Activated naive CD8-positive, alpha-beta T cell treated with anti-CD3 and anti-CD28 coated beads for 36 hours (primary cell): Measurements from ENCODE around the gene ZNF549. TPM values are rescaled to one million over a fixed set of nuclear protein-coding genes. Genes with fewer than 3 reads are reported as not detected.
A peak's percentile ranks its signal among the peaks of the same experiment; 100 is the strongest.

Source experiments
- DNase-seq: peaks from one replicate; pipeline ENCODE4 v3.0.0; 2021
- H3K27ac Mint-ChIP-seq: one replicate; pipeline ENCODE4 v1.8.0; 2022; ENCODE audit warnings: mild to moderate bottlenecking, moderate library complexity, mixed read lengths
- H3K27me3 Mint-ChIP-seq: one replicate; pipeline ENCODE4 v1.8.0; 2022; ENCODE audit warnings: mild to moderate bottlenecking, mixed read lengths
- H3K36me3 Mint-ChIP-seq: one replicate; pipeline ENCODE4 v1.8.0; 2021; ENCODE audit warnings: mild to moderate bottlenecking, mixed read lengths
- H3K4me1 Mint-ChIP-seq: one replicate; pipeline ENCODE4 v1.8.0; 2021; ENCODE audit warnings: mixed read lengths
- H3K4me3 Mint-ChIP-seq: one replicate; pipeline ENCODE4 v1.8.0; 2022; ENCODE audit warnings: mild to moderate bottlenecking, moderate library complexity, mixed read lengths
- H3K9me3 Mint-ChIP-seq: one replicate; pipeline ENCODE4 v1.8.0; 2022; ENCODE audit warnings: mixed read lengths
- total RNA-seq, 2 experiments: library from RNA; stranded (reverse); gene quantifications; one replicate each; pipeline ENCODE4 v1.2.3, GENCODE V29; 2021

Gene ZNF549
- total RNA-seq, 2 experiments from 2014 or later: 5.6 to 6.1 TPM

DNA sequence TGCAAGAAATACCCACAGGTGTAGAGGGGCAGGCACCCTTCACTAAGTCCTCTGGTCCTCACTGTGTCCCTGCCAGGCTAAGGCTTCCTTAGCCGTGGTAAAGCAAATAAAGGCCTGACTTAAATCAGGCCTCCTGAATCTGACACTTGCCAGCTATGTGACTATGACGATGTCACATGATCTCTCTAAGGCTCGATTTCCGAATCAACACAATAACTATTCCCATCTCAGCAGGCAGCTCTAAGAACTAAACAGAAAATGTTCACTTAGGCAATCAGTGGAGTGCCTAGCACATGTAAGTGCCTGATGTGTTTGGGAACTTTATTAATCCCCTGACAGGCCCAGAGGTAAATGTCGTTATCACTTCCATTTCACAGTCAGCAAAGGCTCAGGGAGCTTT, 30.5 kb downstream of the ZNF549 start:
- no peak for DNase-seq
- H3K4me3 Mint-ChIP-seq: no peak overlapping the region
- peaks cover 75% of the 10 kb centered on the region for H3K36me3 Mint-ChIP-seq
- H3K4me1 Mint-ChIP-seq: peaks cover 29% of the 10 kb centered on the region
- H3K9me3 Mint-ChIP-seq: peaks cover 36% of the 10 kb centered on the region
- H3K27me3 Mint-ChIP-seq: peaks cover 5% of the 10 kb centered on the region
- H3K27ac Mint-ChIP-seq: no peak overlapping the region

DNA sequence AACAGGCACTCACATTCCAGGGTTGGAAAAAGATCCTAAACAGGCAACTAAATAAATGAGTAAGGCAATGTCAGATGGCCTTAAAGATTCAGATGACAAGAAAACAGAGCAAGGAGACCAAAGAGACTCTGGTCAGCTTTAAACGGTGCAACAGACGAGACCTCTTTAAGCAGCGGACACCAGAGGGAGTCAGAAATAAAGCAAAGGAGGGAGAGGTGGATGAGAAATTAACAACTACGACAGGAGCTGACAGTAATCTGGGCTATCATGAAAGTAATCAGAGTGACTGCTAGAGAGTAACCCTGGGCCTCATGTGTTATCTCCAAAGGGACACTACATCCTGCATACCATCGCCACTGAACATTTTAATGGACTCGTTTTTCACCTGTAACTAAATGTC, 31.4 kb downstream of the ZNF549 start:
- no peak for DNase-seq
- peaks cover 32% of the 10 kb centered on the region for H3K9me3 Mint-ChIP-seq
- peaks cover 67% of the 10 kb centered on the region for H3K36me3 Mint-ChIP-seq
- H3K27ac Mint-ChIP-seq: peak overlapping the region; percentile 92
- peaks cover 29% of the 10 kb centered on the region for H3K4me1 Mint-ChIP-seq
- H3K4me3 Mint-ChIP-seq: peak overlapping the region; percentile 94
- peaks cover 5% of the 10 kb centered on the region for H3K27me3 Mint-ChIP-seq

DNA sequence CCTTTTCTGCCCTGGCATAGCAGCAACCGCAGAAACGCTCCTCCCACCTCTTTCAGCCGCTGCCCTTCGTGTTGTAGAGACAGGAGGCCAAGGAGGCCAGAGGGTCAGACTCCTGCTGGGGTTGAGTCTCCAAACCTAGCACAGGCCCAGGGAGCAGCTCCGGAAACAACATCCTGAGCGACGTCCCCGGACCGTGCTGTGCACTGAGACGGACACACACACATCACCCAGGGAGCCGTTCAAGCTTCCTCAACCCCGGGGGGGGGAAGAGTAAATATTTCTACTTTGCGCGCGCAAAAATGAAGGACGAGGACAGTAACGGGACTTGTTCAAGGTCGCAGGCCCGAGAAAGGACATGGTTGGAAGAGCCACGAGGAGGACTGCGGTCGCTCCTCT, 31.9 kb downstream of the ZNF549 start:
- H3K4me3 Mint-ChIP-seq: peak overlapping the region; percentile 94
- peaks cover 32% of the 10 kb centered on the region for H3K9me3 Mint-ChIP-seq
- peaks cover 5% of the 10 kb centered on the region for H3K27me3 Mint-ChIP-seq
- H3K4me1 Mint-ChIP-seq: peaks cover 29% of the 10 kb centered on the region
- peak; percentile 24 for DNase-seq
- H3K36me3 Mint-ChIP-seq: peaks cover 65% of the 10 kb centered on the region
- H3K27ac Mint-ChIP-seq: peak overlapping the region; percentile 92

GRCh38 chr19:57559404-57560025, 32.4 kb downstream of the ZNF549 start, which contains the start of gene ZNF550:
Gene ZNF550, minus strand, starts transcription at chr19:57559863. Its CDS starts 181 bp downstream, at chr19:57559682.
- Mint-ChIP-seq H3K36me3 (peaks cover 60% of the 10 kb centered on the region), H3K9me3 (peaks cover 34% of the 10 kb centered on the region), H3K27me3 (peaks cover 5% of the 10 kb centered on the region), H3K4me1 (peaks cover 29% of the 10 kb centered on the region), H3K27ac (peak within 1 kb of the TSS; percentile 92), H3K4me3 (peak within 1 kb of the TSS; percentile 94)
- DNase-seq: peak; percentile 87

GRCh38 chr19:57560049-57560491, 32.9 kb downstream of the ZNF549 start:
- peak overlapping the region; percentile 92 for H3K27ac Mint-ChIP-seq
- H3K27me3 Mint-ChIP-seq: peaks cover 5% of the 10 kb centered on the region
- H3K9me3 Mint-ChIP-seq: peaks cover 31% of the 10 kb centered on the region
- H3K4me1 Mint-ChIP-seq: peaks cover 29% of the 10 kb centered on the region
- H3K4me3 Mint-ChIP-seq: peak overlapping the region; percentile 94
- DNase-seq: peak; percentile 5
- H3K36me3 Mint-ChIP-seq: peaks cover 55% of the 10 kb centered on the region

GRCh38 chr19:57563547-57563946, 36.4 kb downstream of the ZNF549 start:
- H3K36me3 Mint-ChIP-seq: peaks cover 31% of the 10 kb centered on the region
- H3K4me3 Mint-ChIP-seq: no peak overlapping the region
- peaks cover 56% of the 10 kb centered on the region for H3K9me3 Mint-ChIP-seq
- no peak for DNase-seq
- H3K27me3 Mint-ChIP-seq: peaks cover 5% of the 10 kb centered on the region
- H3K4me1 Mint-ChIP-seq: peaks cover 15% of the 10 kb centered on the region
- H3K27ac Mint-ChIP-seq: no peak overlapping the region

DNA sequence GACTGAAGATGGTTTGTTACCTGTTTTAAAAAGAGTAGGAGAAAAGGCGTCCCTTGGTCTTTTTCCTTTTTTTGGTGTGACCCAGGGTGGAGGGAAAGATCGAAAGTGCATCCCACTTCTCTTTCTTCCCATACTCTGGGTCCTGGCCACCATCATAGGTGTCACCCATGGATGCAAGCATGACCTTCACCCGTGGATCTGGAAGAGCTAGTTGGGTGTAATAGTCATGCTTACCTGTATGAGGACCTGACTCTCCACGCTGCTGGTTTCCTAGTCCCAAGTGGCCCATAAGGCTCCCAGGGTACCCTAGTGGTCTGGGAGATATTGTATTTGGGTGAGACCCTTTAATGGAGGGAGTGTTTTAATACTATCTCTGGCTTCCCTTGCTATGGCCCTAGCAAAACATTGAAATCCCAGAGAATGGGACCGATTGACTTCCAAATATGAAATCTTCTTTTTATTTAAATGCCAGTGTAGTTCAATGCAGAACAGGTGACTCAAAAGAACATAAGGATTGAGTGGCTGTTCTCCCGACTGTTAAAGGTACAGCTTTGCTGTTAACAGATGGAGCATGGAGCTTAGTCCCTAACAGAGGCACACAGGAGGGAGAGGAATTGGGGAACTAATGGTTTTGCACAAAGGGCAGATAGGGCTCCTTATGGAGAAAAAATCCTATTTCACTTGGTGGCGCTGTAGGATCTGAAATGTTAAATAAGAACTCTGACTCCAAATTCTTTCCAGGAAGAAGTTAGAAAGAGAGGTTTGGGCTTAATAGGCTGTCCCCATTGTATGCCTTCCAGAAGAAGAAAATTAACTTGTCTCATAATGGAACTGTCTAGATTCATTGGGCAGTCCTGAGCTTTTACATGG, 39.5 kb downstream of the ZNF549 start:
- Mint-ChIP-seq H3K4me3 (no peak overlapping the region), H3K4me1 (no peaks in the 10 kb centered on the region), H3K9me3 (peaks cover 65% of the 10 kb centered on the region), H3K27me3 (no peaks in the 10 kb centered on the region), H3K27ac (no peak overlapping the region), H3K36me3 (peaks cover 31% of the 10 kb centered on the region)
- DNase-seq: peak; percentile 9

DNA sequence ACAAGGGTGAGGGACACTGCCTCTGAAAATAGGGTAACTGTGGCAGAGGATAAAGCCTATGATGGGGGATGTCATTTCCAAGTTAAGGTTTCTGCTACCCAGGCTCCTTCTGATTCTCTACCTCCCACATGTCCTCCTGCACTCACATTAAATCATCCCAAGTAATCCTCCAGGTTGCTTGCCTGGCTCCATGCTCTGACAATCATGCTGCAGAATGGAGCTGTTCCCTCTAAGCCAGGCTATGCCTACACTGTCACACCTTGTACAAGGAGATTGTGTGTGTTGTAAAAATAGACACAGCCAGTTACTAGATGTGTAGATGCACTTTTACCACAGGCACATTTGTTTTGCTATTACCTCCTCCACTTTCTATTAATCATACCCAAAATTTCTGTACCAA, 43.6 kb downstream of the ZNF549 start:
- no peaks in the 10 kb centered on the region for H3K27me3 Mint-ChIP-seq
- H3K4me1 Mint-ChIP-seq: no peaks in the 10 kb centered on the region
- H3K9me3 Mint-ChIP-seq: peaks cover 75% of the 10 kb centered on the region
- no peak for DNase-seq
- H3K36me3 Mint-ChIP-seq: peaks cover 60% of the 10 kb centered on the region
- H3K4me3 Mint-ChIP-seq: no peak overlapping the region
- no peak overlapping the region for H3K27ac Mint-ChIP-seq

DNA sequence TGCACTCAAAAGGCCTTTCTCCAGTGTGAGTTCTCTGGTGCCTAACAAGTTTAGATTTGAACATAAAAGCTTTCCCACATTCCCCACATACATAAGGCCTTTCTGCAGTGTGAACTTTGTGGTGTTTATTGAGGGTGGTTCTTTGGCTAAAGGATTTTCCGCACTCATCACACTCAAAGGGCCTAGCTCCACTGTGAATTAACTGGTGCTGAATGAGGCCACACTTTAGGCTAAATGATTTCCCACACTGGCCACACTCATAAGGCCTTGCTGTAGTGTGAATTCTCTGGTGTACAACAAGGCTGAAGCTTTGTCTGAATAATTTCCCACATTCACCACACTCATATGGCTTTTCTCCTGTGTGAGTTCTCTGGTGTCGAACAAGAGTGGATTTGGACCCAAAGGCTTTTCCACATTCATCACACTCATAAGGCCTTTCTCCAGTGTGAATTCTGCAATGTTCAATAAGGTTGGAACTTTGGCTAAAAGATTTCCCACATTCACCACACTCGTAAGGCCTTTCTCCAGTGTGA, 45.3 kb downstream of the ZNF549 start:
- no peak for DNase-seq
- no peak overlapping the region for H3K4me3 Mint-ChIP-seq
- peaks cover 3% of the 10 kb centered on the region for H3K4me1 Mint-ChIP-seq
- H3K9me3 Mint-ChIP-seq: peaks cover 76% of the 10 kb centered on the region
- H3K36me3 Mint-ChIP-seq: peaks cover 75% of the 10 kb centered on the region
- no peak overlapping the region for H3K27ac Mint-ChIP-seq
- no peaks in the 10 kb centered on the region for H3K27me3 Mint-ChIP-seq

DNA sequence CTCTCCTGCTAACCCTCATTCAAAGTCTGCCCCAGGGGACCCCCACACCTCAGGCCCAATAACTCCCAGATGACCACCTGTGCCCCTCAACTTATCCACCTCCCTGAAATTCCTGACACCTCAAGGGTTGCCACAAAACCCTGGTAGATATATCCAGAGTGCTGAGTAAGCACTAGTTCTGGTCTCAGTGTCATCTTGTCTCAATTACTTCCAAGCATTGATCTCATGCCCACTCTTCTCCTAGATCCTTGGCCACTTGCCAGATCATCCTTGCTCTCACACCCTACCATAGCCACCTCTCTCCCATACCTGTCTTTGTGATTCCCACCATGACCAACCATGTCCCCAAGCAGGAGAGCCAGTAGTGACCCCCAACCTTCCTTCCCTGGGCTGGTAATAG, 49.5 kb downstream of the ZNF549 start:
- Mint-ChIP-seq H3K27ac (peak overlapping the region; percentile 71), H3K36me3 (peaks cover 67% of the 10 kb centered on the region), H3K9me3 (peaks cover 64% of the 10 kb centered on the region), H3K4me3 (no peak overlapping the region), H3K4me1 (peaks cover 16% of the 10 kb centered on the region), H3K27me3 (no peaks in the 10 kb centered on the region)
- no peak for DNase-seq

- DNase-seq: peak; percentile 94
- Mint-ChIP-seq H3K36me3 (peaks cover 61% of the 10 kb centered on the region), H3K27me3 (no peaks in the 10 kb centered on the region), H3K27ac (peak within 1 kb of the TSS; percentile 81), H3K4me3 (peak within 1 kb of the TSS; percentile 82), H3K4me1 (peaks cover 16% of the 10 kb centered on the region), H3K9me3 (peaks cover 54% of the 10 kb centered on the region)
Observed at GRCh38 chr19:57578487-57579205, 51.5 kb downstream of the ZNF549 start, which contains the start of gene ZNF416. Gene ZNF416, minus strand, starts transcription at chr19:57578911. Its CDS starts 207 bp downstream, at chr19:57578704.

DNA sequence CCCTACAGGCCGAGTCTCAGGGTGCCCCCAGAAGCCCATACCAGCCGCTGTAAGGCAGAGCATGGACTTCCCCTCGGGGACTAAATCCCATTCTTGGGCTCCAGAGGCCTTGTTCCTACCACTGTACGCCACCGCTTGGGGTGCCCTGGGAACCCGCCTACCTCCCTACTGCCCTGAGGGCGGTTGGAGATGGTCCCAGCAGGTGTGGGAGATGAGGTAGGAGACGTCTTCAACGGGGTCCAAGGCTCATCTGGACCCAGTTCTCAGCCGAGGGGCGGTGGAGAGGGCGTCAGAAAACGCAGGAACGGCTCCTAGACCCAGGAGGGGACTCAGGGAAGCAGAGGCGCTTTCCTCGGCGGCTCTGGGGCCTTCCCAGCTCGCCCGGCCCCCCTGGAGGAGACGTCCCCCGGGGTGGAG, 56.0 kb downstream of the ZNF549 start:
- no peak overlapping the region for H3K4me3 Mint-ChIP-seq
- no peaks in the 10 kb centered on the region for H3K27me3 Mint-ChIP-seq
- peaks cover 59% of the 10 kb centered on the region for H3K36me3 Mint-ChIP-seq
- H3K9me3 Mint-ChIP-seq: peaks cover 53% of the 10 kb centered on the region
- peak overlapping the region; percentile 82 for H3K27ac Mint-ChIP-seq
- peaks cover 18% of the 10 kb centered on the region for H3K4me1 Mint-ChIP-seq
- DNase-seq: no peak

DNA sequence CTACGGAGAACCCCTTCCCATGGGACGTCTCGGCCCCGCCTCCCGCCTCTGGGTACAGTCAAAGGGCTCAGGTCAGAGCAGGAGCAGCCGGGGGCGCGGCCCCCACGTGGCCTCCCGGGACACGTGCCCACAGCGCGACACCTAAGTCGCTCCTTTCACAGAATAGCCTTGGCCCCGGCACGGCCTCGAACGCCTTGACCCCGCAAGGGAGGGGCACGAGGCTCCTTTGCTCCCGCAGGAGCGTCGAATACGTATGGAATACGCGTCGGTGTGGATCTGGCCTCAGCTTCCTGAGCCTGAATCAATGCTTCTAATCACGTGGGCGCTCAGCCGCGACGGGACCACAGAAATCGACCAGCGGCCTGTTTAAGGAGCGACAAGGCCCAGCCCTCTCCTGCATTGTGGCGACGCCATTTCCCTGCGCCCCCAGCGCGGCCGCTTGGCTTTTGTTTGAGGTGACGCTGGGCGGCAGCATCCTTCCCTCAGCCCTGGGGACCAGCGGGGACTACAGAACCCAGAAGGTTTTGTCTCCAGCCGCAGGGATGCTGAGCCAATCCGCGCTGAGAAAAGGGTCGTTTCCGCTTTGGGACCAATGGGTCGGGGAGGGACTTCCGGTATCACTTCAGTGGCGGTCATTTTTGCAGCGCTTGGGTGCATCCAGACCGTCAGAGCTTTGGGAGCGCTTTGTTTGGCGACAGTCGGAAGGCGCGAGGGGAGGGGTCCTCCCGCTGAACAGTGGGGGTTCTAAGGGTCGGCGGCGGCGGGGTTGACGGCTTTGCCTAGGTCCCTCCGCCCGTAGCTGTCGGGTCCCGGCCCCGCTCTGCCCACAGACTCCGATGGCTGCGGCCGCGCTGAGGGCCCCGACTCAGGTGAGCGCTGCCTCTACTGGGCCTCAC, 56.6 kb downstream of the ZNF549 start, which contains the start of gene ZIK1:
Gene ZIK1, plus strand, starts transcription at position 625 of the 896 bp plus-strand sequence. Its CDS starts 212 bp downstream, at position 837.
- Mint-ChIP-seq H3K27ac (peak within 1 kb of the TSS; percentile 82), H3K9me3 (peaks cover 56% of the 10 kb centered on the region), H3K36me3 (peaks cover 63% of the 10 kb centered on the region), H3K4me3 (peak within 1 kb of the TSS; percentile 88), H3K4me1 (peaks cover 17% of the 10 kb centered on the region), H3K27me3 (no peaks in the 10 kb centered on the region)
- peak; percentile 87 for DNase-seq

DNA sequence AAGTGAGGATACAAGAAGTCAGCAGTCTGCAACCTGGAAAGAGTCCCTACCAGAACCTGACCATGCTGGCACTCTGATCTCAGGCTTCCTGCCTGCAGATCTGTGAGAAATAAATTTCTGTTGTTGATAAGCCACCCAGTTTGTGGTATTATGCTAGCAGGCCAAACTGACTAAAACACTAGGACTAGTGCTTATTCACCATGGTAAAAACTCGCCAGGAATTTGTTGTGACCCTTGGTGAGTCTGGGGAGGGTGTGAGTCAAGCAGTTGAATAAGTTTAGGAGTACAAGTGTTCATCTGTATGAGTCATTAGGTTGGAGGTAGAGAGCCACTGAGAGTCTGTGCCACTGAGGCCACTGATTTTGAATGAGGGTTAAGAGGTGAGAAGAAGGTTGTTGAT, 60.4 kb downstream of the ZNF549 start:
- H3K27me3 Mint-ChIP-seq: no peaks in the 10 kb centered on the region
- H3K4me1 Mint-ChIP-seq: peaks cover 12% of the 10 kb centered on the region
- peaks cover 70% of the 10 kb centered on the region for H3K9me3 Mint-ChIP-seq
- H3K36me3 Mint-ChIP-seq: peaks cover 93% of the 10 kb centered on the region
- H3K4me3 Mint-ChIP-seq: no peak overlapping the region
- H3K27ac Mint-ChIP-seq: no peak overlapping the region
- DNase-seq: no peak
